ENCODE measurements around the gene CSNK1D. TPM values are rescaled to one million over a fixed set of nuclear protein-coding genes. Genes with fewer than 3 reads are reported as not detected.
"Not testable (repeated sequence)": the region's sequence is repeated elsewhere in the genome, so short reads cannot be mapped to it uniquely, and the experiment has no call there.

CSNK1D gene
- total and polyA plus RNA-seq, 2 donors (not counting 1 experiment from before 2014, with no cell fraction given) = 196 to 241 TPM

DNA sequence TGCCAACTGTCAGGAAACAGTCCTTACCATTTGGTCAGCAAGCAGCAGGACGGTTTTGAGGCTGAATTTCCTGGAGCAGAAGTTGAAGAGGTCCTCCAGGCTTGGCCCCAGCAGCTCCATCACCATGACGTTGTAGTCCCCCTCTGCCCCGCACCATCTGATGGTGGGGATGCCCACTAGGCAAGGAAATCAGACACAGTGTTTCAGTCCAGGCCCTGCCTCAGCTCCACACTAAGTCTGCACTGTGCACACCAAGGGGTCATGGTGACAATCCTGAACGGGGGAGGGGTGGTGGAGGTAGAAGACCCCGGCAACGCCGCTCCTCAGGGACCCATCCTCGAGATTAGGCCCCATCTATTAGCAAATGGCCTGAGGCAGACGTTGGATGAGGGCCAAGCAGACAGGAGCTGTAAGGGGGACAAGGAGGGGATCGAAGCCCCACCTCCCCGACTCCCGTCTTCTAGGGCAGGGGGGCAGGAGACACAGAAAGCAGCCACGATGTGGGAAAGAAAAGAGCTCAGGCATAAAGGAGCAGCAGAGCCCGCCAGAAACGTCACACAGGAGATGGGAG is 18.0 kb downstream of the CSNK1D start:
- DNase-seq (no peak), ATAC-seq (ENCODE audit: low read depth) (no peak)
- intact Hi-C loops (cut with micrococcal nuclease) = no loop called here
- TF ChIP-seq, protein P1, sequence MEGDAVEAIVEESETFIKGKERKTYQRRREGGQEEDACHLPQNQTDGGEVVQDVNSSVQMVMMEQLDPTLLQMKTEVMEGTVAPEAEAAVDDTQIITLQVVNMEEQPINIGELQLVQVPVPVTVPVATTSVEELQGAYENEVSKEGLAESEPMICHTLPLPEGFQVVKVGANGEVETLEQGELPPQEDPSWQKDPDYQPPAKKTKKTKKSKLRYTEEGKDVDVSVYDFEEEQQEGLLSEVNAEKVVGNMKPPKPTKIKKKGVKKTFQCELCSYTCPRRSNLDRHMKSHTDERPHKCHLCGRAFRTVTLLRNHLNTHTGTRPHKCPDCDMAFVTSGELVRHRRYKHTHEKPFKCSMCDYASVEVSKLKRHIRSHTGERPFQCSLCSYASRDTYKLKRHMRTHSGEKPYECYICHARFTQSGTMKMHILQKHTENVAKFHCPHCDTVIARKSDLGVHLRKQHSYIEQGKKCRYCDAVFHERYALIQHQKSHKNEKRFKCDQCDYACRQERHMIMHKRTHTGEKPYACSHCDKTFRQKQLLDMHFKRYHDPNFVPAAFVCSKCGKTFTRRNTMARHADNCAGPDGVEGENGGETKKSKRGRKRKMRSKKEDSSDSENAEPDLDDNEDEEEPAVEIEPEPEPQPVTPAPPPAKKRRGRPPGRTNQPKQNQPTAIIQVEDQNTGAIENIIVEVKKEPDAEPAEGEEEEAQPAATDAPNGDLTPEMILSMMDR (IDR thresholded peaks at IDR 0.05) = no peak
- no peak for TF ChIP-seq EZH2 (IDR thresholded peaks at IDR 0.05; ENCODE audit: borderline replicate concordance, insufficient read depth, low read depth, low read length, poor library complexity, severe bottlenecking)
- Histone ChIP-seq H4K20me1 (ENCODE audit: control insufficient read depth, insufficient read depth, low read length, poor library complexity, severe bottlenecking) (peaks cover 82% of the 10 kb centered on the region), H3K36me3 (replicated peaks in 1 of 2; ENCODE audit: control extremely low read depth in 1 of 2, control insufficient read depth in 1 of 2, extremely low read depth in 1 of 2, insufficient read depth in 2 of 2, low read length in 1 of 2) (peaks cover 2 to 69% of the 10 kb centered on the region in 2 experiments), H2AFZ (ENCODE audit: insufficient read depth, low read depth, low read length, poor library complexity, severe bottlenecking) (no peak overlapping the region), H3K27ac (ENCODE audit: low read length in 2 of 2) (no peak overlapping the region), H3K9me3 (ENCODE audit: control extremely low read depth in 1 of 3, control insufficient read depth in 2 of 3, insufficient read depth in 1 of 3, low read length in 2 of 3) (peaks cover 0 to 15% (median 0%) of the 10 kb centered on the region in 3 donors), H3K9ac (ENCODE audit: low read length) (no peak overlapping the region), H3K4me1 (ENCODE audit: control insufficient read depth in 2 of 2, insufficient read depth in 2 of 2, low read length in 2 of 2) (no peaks in the 10 kb centered on the region), H3K4me2 (replicated peaks; ENCODE audit: low read depth, low read length, poor library complexity, severe bottlenecking) (no peak overlapping the region), H3K79me2 (ENCODE audit: control insufficient read depth, insufficient read depth, low read length) (peaks cover 67% of the 10 kb centered on the region), H3K4me3 (ENCODE audit: control extremely low read depth in 1 of 5, extremely low read depth in 1 of 5, insufficient read depth in 1 of 5, low read depth in 2 of 5, low read length in 4 of 5) (no peak overlapping the region), H3K27me3 (replicated peaks in 1 of 4; ENCODE audit: control extremely low read depth in 1 of 4, control insufficient read depth in 3 of 4, insufficient read depth in 4 of 4, low read length in 3 of 4) (no peaks in the 10 kb centered on the region)
- no peak overlapping the region for H3K4me3 Mint-ChIP-seq
- peaks cover 2% of the 10 kb centered on the region for H3K4me1 Mint-ChIP-seq
- H3K27ac Mint-ChIP-seq = no peak overlapping the region
- ChIA-PET POLR2A (interaction anchor here (0.8 kb wide), 1 partner anchor 346 kb away, joined by 6 read pairs; no protein-coding TSS in a partner anchor), CTCF (interaction anchor here (0.6 to 1.5 kb wide), 3 partner anchors 14 to 49 kb away, joined by 3 to 5 read pairs (median 4); no protein-coding TSS in a partner anchor)
- 96% methylated on average over 10 of the region's 15 CpGs for WGBS (ENCODE audit: insufficient coverage)
- no peaks in the 10 kb centered on the region for H3K27me3 Mint-ChIP-seq
- no peaks in the 10 kb centered on the region for H3K9me3 Mint-ChIP-seq (ENCODE audit: insufficient read depth)

DNA sequence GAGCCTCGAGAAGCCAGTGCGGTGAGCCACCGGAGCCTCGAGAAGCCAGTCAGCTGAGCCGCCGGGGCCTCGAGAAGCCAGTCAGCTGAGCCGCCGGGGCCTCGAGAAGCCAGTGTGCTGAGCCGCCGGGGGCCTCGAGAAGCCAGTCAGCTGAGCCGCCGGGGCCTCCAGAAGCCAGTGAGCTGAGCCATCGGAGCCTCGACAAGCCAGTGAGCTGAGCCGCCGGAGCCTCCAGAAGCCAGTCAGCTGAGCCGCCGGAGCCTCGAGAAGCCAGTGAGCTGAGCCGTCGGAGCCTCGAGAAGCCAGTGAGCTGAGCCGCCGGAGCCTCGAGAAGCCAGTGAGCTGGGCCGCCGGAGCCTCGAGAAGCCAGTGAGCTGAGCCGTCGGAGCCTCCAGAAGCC is 18.8 kb downstream of the CSNK1D start:
- H3K27me3 Mint-ChIP-seq; DNase-seq; H3K9me3 Mint-ChIP-seq (ENCODE audit: insufficient read depth); H3K27ac Mint-ChIP-seq; H3K27me3 ChIP-seq (replicated peaks in 1 of 4; ENCODE audit: control extremely low read depth in 1 of 4, control insufficient read depth in 3 of 4, insufficient read depth in 4 of 4, low read length in 3 of 4); CTCF ChIA-PET; H3K4me3 ChIP-seq (ENCODE audit: control extremely low read depth in 1 of 5, extremely low read depth in 1 of 5, insufficient read depth in 1 of 5, low read depth in 2 of 5, low read length in 4 of 5); H3K9ac ChIP-seq (ENCODE audit: low read length); H3K4me1 Mint-ChIP-seq; H3K4me2 ChIP-seq (replicated peaks; ENCODE audit: low read depth, low read length, poor library complexity, severe bottlenecking); H2AFZ ChIP-seq (ENCODE audit: insufficient read depth, low read depth, low read length, poor library complexity, severe bottlenecking); intact Hi-C loops (cut with micrococcal nuclease); H3K4me1 ChIP-seq (ENCODE audit: control insufficient read depth in 2 of 2, insufficient read depth in 2 of 2, low read length in 2 of 2); ATAC-seq (ENCODE audit: low read depth); H3K4me3 Mint-ChIP-seq; H3K27ac ChIP-seq (ENCODE audit: low read length in 2 of 2): not testable (repeated sequence)
- Histone ChIP-seq H3K36me3 (replicated peaks in 1 of 2; ENCODE audit: control extremely low read depth in 1 of 2, control insufficient read depth in 1 of 2, extremely low read depth in 1 of 2, insufficient read depth in 2 of 2, low read length in 1 of 2) (peaks cover 0 to 71% of the 10 kb centered on the region in 2 experiments), H3K9me3 (ENCODE audit: control extremely low read depth in 1 of 3, control insufficient read depth in 2 of 3, insufficient read depth in 1 of 3, low read length in 2 of 3) (peaks cover 0 to 15% (median 0%) of the 10 kb centered on the region in 3 donors), H3K79me2 (ENCODE audit: control insufficient read depth, insufficient read depth, low read length) (peaks cover 70% of the 10 kb centered on the region), H4K20me1 (ENCODE audit: control insufficient read depth, insufficient read depth, low read length, poor library complexity, severe bottlenecking) (peaks cover 87% of the 10 kb centered on the region)
- POLR2A ChIA-PET = interaction anchor here (0.7 to 0.8 kb wide), 2 partner anchors 43 to 346 kb away, joined by 6 to 10 read pairs; no protein-coding TSS in a partner anchor
- 98% methylated on average over 33 of the region's 33 CpGs for WGBS (ENCODE audit: insufficient coverage)

DNA sequence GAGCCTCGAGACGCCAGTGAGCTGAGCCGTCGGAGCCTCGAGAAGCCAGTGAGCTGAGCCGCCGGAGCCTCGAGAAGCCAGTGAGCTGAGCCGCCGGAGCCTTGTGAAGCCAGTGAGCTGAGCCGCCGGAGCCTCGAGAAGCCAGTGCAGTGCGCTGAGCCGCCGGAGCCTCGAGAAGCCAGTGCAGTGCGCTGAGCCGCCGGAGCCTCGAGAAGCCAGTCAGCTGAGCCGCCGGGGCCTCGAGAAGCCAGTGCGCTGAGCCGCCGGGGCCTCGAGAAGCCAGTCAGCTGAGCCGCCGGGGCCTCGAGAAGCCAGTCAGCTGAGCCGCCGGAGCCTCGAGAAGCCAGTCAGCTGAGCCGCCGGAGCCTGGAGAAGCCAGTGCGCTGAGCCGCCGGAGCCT is 19.4 kb downstream of the CSNK1D start:
- ChIA-PET CTCF (interaction anchor here (1.2 kb wide), 1 partner anchor 18 kb away, joined by 4 read pairs; no protein-coding TSS in a partner anchor), POLR2A (interaction anchor here (0.6 to 0.7 kb wide), 2 partner anchors 12 to 286 kb away, joined by 3 read pairs; no protein-coding TSS in a partner anchor)
- H3K4me3 ChIP-seq (ENCODE audit: control extremely low read depth in 1 of 5, extremely low read depth in 1 of 5, insufficient read depth in 1 of 5, low read depth in 2 of 5, low read length in 4 of 5); DNase-seq; H2AFZ ChIP-seq (ENCODE audit: insufficient read depth, low read depth, low read length, poor library complexity, severe bottlenecking); H3K9me3 Mint-ChIP-seq (ENCODE audit: insufficient read depth); H3K27ac ChIP-seq (ENCODE audit: low read length in 2 of 2); H3K27me3 ChIP-seq (replicated peaks in 1 of 4; ENCODE audit: control extremely low read depth in 1 of 4, control insufficient read depth in 3 of 4, insufficient read depth in 4 of 4, low read length in 3 of 4); H3K27ac Mint-ChIP-seq; H3K4me1 Mint-ChIP-seq; H3K4me2 ChIP-seq (replicated peaks; ENCODE audit: low read depth, low read length, poor library complexity, severe bottlenecking); H3K4me1 ChIP-seq (ENCODE audit: control insufficient read depth in 2 of 2, insufficient read depth in 2 of 2, low read length in 2 of 2); H3K9ac ChIP-seq (ENCODE audit: low read length); H3K27me3 Mint-ChIP-seq; H3K4me3 Mint-ChIP-seq; intact Hi-C loops (cut with micrococcal nuclease); ATAC-seq (ENCODE audit: low read depth): not testable (repeated sequence)
- Histone ChIP-seq H4K20me1 (ENCODE audit: control insufficient read depth, insufficient read depth, low read length, poor library complexity, severe bottlenecking) (peaks cover 88% of the 10 kb centered on the region), H3K79me2 (ENCODE audit: control insufficient read depth, insufficient read depth, low read length) (peaks cover 69% of the 10 kb centered on the region), H3K36me3 (replicated peaks in 1 of 2; ENCODE audit: control extremely low read depth in 1 of 2, control insufficient read depth in 1 of 2, extremely low read depth in 1 of 2, insufficient read depth in 2 of 2, low read length in 1 of 2) (peaks cover 0 to 71% of the 10 kb centered on the region in 2 experiments), H3K9me3 (ENCODE audit: control extremely low read depth in 1 of 3, control insufficient read depth in 2 of 3, insufficient read depth in 1 of 3, low read length in 2 of 3) (peaks cover 0 to 15% (median 0%) of the 10 kb centered on the region in 3 donors)
- 97% methylated on average over 39 of the region's 39 CpGs for WGBS (ENCODE audit: insufficient coverage)

All from B cell (primary cell).